Activated CD8-positive, alpha-beta memory T cell treated with anti-CD3 and anti-CD28 coated beads, Interleukin-2, amount 50 U/mL, for 24 hours (primary cell): ENCODE data around the gene PLEKHN1.

Experiments
- DNase-seq: peaks from one replicate; pipeline ENCODE4 v3.0.0-alpha.2; 2020; ENCODE audit errors: extremely low read depth

The PLEKHN1 gene

DNA sequence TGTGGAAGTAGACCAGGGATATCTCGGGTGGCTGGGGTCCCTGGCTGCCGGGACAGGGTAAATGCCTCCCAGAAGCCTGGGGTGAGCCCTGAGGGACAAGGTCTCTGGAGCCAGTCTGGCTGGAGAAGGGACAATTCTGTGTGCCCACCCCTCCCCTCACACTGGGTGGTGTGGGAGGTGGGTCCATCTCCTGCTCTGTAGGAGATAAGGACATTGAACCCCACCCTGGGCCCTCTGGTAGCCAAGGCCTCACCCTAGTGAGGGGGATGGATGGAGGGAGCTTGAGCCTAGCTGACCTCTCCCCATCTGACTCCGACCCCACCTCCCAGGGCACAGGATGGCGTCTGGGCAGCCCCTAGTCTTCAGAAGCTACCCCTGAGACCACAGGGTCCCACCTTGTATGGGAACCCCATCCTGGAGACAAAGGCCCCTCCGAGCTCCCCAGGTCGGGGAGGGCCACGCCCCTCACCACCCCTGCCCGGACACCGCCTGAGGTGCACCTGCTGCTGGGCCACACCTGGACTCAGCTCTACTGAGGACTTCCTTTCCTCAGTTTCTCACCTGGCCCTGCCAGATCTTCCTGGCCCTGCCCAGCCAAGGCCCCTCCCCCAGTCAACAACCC is 58.0 kb downstream of the PLEKHN1 start:
- DNase-seq, result no peak

DNA sequence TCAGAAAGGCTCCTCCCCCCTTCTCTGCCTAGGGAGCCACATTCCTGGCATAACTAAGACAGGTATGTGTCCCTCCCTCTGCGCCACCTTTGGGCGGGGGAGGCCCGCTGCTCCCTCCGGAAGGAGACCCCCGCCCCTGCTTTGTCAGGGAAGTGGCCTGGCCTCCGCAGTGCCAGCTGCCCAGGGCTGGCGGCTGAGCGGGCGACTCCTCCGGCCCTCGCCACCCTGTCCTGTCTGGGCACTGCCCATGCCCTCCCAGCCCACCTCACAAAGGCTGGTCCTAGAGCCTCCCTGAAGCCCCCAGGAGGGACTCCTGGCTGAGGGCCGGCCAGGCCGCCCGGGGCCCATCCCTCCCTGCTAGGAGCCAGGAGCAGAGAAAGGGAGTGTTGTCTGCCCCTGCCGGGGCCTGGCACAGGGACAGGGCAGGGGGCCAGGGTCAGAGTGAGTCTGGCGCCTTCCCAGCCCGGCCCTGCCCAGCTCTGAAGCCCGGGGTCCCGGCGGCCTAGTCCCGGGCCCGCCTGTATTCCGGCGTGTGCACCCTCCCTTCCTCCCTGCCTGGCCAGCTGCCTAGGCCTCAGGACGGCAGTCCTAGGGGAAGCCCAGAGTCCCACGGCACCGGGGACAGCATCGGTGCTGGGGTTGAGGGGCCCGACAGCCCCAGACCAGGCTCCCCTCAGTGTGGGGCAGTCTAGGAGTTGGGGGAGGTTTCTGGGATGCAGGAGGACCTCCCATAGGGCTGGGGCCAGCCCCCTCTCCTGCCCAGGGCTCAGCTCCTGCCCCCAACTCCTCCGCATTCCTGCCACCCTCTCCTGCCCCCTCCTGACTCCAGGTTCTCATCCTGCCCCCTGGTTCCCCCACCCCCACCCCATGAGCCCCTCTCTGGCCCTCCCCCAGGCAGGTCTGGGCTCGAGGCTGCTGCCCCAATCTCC is 58.8 kb downstream of the PLEKHN1 start:
- DNase-seq, result no peak
